ENCODE results near the gene FRG1. TPM values are rescaled to one million over a fixed set of nuclear protein-coding genes. Genes with fewer than 3 reads are reported as not detected.

Gene FRG1
- total and polyA plus RNA-seq, 4 donors, result 28.5 to 59.7 (median 31.6) TPM

Small RNA genes within 50 kb of the gene (small RNA-seq; reads per million reads assigned to genes)
- not detected for gene MLLT10P2 (ENCODE audit: low replicate concordance)

Other genes starting within 250 kb of the FRG1 start
- not detected for gene FRG2, start 86.4 kb downstream of the FRG1 start, total RNA-seq
- not detected for gene FRG2, start 86.4 kb downstream of the FRG1 start, polyA plus RNA-seq
- gene DBET, start 123.6 kb downstream of the FRG1 start, total RNA-seq, result not detected
- gene DBET, start 123.6 kb downstream of the FRG1 start, polyA plus RNA-seq, result not detected
- gene DUX4, start 232.9 kb downstream of the FRG1 start, total RNA-seq, result not detected
- gene DUX4, start 232.9 kb downstream of the FRG1 start, polyA plus RNA-seq, result not detected